Erythroblast (primary cell): ENCODE measurements around the gene SCART1.
"Not testable (repeated sequence)": the region's sequence is repeated elsewhere in the genome, so short reads cannot be mapped to it uniquely, and the experiment has no call there.

ENCODE experiments used
- DNase-seq, 2 experiments: peaks; one replicate each; lab custom pipeline; 2025; lab: John Stamatoyannopoulos, UW
- GATA1 ChIP-seq: IDR thresholded peaks from 2 replicates; pipeline ENCODE4 v1.6.1; 2011; ENCODE audit warnings: low read depth, mild to moderate bottlenecking, control low read depth, low read length, moderate library complexity
- POLR2A ChIP-seq: IDR thresholded peaks from 2 replicates; pipeline ENCODE4 v1.6.1; 2011; ENCODE audit warnings: mild to moderate bottlenecking, low read length

The SCART1 gene

DNA sequence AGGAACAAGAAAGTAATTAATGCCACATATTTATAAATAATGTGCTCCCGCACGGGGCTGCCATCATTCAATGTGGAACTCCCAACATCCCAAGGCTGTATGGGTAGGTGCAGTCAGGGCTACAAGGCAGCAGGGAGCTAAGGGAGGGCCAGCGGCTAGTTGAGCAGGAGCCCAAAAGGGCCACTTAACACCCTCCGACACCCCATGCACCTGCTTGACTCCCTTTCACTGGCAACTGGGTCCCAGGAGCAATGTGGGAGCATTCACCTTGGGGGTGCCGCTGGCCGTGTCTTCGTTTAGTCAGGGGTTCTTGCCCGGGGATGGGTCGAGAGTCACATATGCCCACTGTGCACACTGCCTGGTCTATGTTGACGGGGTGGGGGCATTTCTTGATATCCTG, 27.9 kb downstream of the SCART1 start:
- no peak for TF ChIP-seq POLR2A
- TF ChIP-seq GATA1: no peak
- DNase-seq: no peak

DNA sequence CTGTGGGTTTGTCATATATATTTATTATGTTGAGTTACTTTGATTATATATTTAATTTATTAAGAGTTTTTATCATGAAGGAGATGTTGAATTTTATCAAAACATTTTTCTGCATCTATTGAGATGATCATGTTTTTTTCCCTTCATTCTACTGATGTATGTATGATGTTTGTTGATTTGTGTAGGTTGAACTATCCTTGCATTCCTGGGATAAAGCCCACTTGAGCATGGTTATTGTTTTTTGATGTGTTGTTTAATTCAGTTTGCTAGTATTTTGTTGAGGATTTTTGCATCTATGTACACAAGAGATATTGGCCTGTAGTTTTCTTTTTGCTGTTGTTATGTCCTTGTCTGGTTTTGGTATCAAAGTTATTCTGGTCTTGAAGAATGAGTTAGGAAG, 31.1 kb downstream of the SCART1 start:
- DNase-seq: peak in 1 of 2 experiments; percentile 17
- no peak for TF ChIP-seq POLR2A
- TF ChIP-seq GATA1: no peak

DNA sequence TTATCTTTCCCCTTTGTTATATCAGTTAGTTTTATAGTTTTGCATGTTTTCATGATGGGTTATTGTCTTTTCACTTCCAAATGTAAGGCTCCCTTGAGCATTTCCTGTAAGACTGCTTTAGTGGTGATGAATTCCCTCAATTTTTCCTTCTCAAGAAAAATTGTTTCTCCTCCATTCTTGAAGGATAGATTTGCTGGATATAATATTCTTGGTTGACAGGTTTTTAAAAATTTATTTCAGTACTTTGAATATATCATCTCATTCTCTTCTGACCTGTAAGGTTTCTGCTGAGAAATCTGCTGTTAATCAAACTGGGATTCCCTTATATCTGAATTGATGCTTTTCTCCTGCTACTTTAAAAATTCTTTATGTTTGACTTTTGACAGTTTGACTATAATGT, 33.3 kb downstream of the SCART1 start:
- no peak for TF ChIP-seq POLR2A
- no peak for TF ChIP-seq GATA1
- no peak for DNase-seq

DNA sequence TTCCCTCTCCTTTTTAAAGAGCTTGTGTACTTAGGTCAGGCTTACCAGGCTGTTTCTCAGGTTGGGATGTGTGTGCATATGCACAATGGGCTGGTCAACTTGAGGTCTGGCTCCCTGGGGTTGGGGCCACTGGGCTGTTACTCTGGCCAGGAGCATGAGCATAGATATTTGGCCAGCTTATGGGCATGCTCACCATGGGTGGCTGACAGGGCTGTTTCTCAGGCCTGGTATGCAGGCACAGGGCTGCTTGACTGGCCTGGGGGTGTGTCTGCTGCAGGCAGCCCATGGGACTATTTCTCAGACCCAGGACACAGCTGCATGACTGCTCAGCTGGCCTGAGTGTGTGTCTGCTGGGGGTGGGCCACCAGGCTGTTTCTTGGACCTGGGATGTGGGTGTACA, 34.6 kb downstream of the SCART1 start:
- DNase-seq: no peak
- TF ChIP-seq GATA1: no peak
- TF ChIP-seq POLR2A: no peak

DNA sequence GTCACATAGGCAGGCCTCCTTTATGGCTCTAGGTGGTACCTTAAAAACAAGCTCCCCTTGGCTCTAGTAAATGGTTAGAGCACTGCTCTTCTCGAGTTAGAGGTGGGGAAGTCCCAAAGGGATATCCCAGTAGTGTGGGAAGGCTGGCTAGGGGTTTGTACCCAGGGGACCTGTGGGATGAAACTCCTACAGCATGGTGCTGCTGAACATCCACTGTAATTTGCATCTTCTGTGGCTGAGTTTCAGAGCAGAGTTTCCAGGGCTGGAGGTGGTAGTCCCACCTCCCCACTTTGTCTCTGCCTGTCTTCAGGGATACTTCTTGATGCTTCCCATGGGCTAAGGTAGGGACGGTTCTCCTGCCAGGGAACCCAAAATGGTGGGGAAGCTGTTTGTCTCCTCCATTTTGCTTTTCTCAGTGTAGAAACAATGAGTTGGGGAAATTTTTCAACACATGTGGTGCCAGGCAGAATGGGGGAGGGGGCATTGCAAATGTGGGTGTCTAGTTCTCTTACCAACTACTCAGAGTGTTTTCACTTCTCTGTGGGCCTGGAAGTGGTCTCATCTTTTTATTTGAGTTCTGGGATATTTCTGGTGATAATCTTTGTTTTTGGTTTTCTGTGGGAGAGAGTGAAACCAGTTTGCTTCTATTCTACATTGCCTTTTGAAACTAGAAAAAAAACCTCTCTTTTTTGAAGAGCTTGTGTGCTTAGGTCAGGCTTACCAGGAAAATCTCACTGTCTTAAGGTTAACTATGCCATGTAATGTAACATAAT, 36.3 kb downstream of the SCART1 start:
- DNase-seq: no peak
- TF ChIP-seq POLR2A (no peak), GATA1 (no peak)

DNA sequence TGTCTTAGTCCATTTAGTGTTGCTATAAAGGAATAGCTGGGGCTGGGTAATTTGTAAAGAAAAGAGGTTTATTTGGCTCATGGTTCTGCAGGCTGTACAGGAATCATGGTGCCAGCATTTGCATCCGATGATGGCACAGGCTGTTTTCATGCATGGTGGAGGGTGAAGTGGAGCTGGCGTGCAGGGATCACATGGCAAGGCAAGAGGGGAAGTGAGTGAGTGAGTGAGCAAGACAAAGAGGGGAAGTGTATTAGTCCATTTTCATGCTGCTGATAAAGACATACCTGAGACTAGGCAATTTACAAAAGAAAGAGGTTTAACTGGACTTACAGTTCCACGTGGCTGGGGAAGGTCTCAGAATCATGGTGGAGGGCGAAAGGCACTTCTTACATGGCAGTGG, 39.8 kb downstream of the SCART1 start:
- not testable (repeated sequence) for DNase-seq

DNA sequence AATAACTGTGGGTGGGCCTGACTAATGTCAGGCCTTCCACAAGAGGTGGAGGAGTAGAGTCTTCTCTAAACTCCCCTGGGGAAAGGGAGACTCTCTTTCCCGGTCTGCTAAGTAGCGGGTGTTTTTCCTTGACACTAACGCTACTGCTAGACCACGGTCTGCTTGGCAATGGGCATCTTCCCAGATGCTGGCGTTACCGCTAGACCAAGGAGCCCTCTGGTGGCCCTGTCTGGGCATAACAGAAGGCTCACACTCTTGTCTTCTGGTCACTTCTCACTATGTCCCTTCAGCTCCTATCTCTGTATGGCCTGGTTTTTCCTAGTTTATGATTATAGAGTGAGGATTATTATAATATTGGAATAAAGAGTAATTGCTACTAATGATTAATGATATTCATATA, 43.6 kb downstream of the SCART1 start:
- DNase-seq: peak; percentile 8 to 15

DNA sequence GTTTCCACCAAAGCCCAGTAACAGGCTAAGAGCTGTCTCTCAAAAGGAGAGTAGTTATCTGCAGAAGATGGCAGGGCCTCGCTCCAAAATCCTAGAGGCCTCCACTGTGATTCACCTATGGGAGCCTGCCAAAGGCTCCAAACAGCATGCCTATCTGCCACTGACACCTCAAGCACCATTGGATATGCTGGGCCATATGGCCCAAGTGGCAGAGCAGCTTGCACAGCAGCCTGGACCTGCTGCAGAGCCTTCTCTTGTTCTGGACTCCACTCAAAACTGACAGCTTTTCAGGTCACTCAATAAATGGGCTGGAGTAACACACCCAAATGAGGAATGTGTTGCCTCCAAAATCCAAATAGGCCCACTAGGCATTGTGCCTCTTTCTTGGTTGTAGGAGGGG, 45.4 kb downstream of the SCART1 start:
- not testable (repeated sequence) for DNase-seq

DNA sequence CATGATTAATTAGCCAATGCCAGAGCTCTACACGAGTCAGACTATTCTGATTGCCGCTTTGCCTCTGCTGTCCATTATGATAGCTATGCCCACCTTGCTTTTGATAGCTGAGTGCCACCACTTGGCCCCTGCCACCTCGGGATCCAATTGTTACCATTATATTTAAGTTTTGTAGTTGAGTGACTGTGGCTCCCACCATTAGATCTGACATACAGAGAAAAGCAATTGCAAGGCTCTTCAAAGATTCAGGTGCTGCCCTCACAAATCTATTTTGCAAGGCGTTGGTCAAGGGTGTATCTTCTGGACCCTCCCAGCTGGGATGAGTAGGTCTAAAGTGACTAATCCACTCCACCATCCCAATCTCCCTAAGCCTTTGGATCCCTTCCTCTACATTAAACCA, 47.2 kb downstream of the SCART1 start:
- DNase-seq: not testable (repeated sequence)

DNA sequence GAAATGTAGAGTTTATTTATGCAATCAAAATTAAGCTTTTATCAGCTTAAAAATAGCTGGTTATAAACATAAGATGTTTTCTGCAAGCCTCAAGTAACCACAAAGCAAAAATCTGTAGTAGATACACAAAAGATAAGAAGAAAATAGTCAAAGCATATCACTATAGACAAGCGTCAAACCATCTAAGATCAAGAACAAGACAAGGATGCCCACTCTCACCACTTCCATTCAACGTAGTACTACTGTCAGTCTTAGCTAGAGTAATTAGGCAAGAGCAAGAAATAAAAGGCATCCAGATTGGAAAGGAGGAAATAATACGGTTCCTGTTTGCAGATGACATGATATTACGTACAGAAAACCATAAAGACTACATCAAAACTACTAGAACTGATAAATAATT, 56.0 kb downstream of the SCART1 start:
- DNase-seq: no peak

DNA sequence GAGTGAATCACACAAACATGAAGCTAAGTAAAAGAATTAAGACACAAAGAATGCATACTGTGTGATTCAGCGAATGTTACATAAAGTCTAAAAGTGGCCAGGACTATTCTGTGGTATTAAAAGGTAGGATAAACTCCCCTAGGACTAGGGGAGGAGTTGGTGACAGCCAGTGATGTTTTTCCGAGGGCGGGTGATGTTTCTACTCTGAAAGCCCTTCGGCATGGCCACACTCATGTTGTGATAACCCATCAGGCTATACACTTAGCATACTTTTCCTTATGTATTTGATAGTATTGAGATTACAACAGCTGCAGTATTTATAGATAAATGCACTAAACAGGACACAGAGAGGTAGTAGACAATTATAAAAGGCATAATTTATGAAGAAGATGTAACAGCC, 57.7 kb downstream of the SCART1 start:
- TF ChIP-seq GATA1 (no peak), POLR2A (no peak)
- DNase-seq: no peak

More for the DNA sequence above, 56.0 kb downstream of the SCART1 start:
- TF ChIP-seq GATA1 (no peak), POLR2A (no peak)

DNA sequence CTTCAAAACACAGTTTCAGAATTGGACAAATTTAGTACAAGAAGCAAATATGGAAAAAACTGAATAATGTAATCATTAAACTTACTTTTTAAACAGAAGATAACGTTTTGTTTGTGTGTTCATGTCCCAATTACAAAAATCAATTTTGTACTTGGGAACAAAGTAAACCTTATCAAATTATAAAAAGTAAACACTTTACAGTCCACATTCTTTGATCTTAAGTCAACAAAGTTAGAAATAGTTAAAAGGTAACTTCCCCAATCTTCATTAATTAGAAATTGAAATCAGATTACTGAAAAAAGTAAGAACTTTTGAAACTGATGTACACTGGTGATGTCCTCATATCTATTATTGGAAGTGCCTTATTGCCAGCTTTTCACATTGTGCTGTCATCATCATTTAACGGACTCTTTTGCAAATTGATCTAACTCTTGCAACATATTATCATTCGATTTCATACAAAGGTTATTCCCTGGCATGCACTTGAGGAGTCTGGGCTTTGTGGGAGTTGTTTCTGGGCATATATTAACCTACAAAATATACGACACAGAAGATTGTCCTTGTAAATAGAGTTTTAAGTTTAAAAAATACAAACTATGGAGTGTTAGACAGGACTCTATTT, 58.3 kb downstream of the SCART1 start:
- TF ChIP-seq GATA1 (no peak), POLR2A (no peak)
- no peak for DNase-seq

DNA sequence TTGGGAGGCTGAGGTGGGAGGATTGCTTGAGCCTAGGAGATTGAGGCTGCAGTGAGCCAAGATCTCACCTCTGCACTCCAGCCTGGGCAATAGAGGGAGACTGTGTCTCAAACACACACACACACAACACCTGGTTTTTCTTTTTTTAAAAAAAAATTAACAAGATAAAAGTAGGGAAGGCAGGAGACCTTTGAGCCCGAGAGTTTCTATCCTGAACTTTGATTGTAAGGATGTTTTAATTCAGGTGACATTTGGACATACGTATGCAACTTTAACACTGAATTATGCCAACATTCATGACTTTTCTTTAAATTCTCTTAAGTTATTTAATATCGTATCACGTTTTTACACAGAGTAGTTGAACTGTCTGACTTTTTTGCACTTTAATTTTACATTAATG, 61.7 kb downstream of the SCART1 start:
- no peak for DNase-seq
- no peak for TF ChIP-seq POLR2A
- TF ChIP-seq GATA1: no peak

DNA sequence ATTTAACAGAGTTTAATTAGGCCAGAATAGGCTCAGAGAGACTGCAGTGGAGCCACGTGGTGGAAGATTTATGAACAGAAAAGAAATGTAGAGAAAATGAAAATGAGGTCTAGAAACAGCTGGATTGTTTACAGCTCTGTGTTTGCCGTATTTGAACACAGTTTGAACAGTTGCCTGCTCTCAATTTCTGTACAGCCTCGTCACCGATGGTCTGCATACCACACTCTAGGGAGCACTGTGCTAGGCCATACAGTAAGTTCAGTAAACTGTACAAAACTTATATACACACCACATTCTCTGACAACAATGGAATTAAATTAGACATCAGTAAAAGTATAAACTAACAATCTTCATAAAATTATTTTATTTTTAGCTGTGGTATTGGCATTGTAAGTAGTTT, 62.3 kb downstream of the SCART1 start:
- DNase-seq: no peak
- no peak for TF ChIP-seq GATA1
- no peak for TF ChIP-seq POLR2A

DNA sequence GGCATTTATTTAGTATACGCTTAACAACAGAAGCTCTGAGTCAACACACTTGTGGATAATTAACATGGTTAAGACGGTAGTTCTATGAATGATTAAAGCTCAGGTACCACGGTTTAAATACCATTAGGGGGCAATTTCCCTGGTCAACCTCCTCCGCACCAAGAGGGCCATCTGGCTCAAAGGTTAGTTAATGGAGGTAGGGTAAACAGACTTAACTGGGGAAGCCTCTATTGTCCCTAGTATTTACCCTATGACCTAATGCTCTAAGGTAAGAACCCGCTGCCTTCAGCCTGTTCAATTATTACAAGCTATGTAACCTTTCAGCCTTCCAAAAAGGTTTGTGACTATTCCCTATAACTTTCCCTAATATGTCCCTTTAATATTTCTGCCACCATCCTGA, 64.8 kb downstream of the SCART1 start:
- DNase-seq: not testable (repeated sequence)
